GM18909 (cell line): Measurements from ENCODE around the gene ABCG4.
"Not testable (repeated sequence)": the region's sequence is repeated elsewhere in the genome, so short reads cannot be mapped to it uniquely, and the experiment has no call there.

Experiments
- ATAC-seq: cut with Tn5 transposase; IDR thresholded peaks from one replicate; pipeline ENCODE4 v1.9.1; 2021; ENCODE audit warnings: mild to moderate bottlenecking; ENCODE audit not compliant: unreplicated experiment, poor library complexity

ABCG4 gene

DNA sequence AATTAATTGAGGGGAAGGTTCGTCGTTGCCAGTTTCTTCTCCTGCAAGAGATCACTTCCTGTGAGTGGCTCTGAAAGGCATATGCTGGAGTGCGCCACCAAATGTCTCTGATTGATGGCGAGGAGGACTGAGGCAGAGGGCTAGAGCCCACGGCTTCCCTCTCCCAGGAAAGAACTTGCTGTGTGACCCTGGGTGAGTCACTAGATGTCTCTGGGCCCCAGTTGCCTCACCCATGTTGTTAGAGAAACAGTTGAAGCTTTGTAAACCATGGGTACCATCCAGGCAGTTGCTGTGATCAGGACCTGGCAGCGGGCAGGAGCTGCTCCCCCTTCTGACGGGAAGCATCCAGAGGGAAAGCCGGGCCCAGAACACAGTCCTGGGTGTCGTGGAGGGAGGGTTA, 3.2 kb downstream of the ABCG4 start:
- ATAC-seq = no peak

DNA sequence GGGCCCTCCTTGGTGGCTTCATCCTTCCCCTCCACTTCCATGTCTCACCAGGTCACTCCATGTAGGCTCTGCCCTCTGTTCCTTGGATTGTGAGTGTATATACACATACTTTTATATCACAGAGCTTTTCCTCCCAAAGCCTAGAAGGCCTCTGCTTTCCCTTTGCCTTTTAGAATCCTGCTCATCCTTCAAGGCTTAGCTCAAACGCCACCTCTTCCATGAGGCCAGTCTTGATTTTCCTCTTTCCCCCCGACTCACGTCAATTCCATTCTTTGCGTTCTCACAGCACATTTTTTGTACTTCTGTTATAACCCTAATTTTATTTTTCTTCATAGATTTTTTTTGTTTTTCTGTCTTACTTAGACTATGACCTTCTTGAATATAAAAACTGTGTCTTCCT, 3.8 kb downstream of the ABCG4 start:
- ATAC-seq = no peak

DNA sequence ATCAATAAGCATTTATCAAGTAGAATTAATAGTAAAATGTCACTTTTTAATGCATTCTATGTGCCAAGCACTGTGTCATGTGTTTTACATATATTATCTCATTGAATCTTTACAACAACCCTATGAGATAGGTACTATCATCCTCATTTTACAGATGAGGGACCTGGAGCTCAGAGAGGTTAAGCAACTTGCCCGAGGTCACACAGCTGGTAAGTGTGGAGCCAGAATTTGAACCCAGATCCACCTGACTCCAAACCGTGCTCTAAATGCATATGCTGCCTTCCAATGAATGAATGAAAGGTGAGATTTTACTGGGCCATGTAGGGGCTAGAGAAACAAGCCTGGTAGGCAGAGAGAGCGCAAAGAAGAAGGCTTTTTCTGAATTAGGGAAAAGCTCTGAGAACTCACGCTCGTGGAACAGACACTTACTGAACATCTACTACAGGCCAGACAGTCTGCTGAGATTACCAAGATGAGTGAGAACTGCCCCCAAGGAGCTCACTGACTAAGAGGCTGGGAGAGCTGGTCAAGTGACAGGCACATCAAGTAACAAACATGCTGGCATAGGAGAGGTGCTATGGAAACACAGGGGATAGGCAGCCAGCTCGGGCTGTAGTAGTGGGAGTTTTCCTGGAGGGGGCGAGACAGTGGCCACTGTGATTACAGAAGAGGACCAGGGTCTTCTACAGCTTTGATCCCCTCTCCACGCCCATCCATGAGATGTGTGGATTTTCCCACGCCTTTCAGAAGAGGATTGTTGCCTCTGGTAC, 4.4 kb downstream of the ABCG4 start:
- no peak for ATAC-seq

GRCh38 chr11:119154178-119154577, 5.3 kb downstream of the ABCG4 start:
- ATAC-seq = no peak

- no peak for ATAC-seq
These were observed 7.1 kb downstream of the ABCG4 start for GRCh38 chr11:119155733-119156492.

DNA sequence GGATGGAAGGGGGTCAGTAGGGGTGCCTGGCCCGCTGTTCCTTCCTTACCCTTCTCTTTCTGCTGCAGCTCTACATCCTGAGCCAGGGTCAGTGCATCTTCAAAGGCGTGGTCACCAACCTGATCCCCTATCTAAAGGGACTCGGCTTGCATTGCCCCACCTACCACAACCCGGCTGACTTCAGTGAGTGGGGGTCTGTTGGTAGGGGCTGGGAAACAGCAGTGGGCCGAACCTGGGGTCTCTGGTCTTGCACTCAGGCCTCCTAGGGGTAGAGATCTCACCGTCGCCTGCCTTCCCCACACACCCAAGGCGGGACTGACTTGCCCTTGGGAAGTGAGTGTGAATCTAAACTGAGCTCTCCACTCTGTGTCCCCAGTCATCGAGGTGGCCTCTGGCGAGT, 7.6 kb downstream of the ABCG4 start:
- no peak for ATAC-seq

GRCh38 chr11:119157063-119157462, 8.2 kb downstream of the ABCG4 start:
- no peak for ATAC-seq

- ATAC-seq = no peak
These were observed 9.6 kb downstream of the ABCG4 start for GRCh38 chr11:119158467-119158866.

DNA sequence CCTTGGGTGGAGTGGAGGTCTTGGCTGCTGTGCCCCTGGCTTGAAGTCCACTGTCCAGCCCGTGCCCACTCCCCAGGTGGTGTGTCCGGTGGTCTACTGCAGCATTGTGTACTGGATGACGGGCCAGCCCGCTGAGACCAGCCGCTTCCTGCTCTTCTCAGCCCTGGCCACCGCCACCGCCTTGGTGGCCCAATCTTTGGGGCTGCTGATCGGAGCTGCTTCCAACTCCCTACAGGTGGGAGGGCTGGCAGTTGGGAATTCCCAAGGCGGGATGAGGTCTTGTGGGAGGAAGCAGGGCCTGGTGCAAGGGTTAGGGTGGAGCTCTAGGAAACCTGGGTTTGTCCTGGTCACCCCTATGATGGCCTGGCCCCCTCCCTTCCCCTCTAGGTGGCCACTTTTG, 11.3 kb downstream of the ABCG4 start:
- no peak for ATAC-seq

- no peak for ATAC-seq
These were observed 13.0 kb downstream of the ABCG4 start for GRCh38 chr11:119161871-119162270.

DNA sequence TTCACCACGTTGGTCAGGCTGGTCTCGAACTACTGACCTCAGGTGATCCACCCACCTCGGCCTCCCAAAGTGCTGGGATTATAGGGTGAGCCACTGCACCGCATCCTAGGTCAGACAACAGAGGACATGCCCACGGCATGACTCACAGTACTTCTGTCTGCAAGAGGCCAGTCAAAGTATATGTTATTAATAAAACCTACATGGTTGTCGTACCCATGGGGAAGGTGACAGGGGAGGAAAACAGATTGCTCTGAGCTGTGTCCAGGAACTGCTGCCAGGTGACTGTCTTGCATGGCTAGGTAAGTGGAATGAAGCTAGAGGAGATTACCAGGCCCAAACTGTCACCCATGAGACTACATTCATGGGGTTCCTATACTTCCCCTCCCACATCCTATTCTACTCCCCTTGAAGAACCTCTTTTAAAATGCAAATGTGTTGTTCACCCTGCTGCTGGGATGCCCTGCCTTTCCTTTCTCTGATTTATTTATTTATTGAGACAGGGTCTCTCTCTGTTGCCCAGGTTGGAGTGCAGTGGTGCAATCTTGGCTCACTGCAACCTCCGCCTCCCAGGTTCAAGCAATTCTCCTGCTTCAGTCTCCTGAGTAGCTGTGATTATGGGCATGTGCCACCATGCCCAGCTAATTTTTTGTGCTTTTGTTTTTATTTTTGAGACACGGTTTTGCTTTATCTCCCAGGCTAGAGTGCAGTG, 17.7 kb downstream of the ABCG4 start:
- ATAC-seq = no peak

GRCh38 chr11:119167077-119167458, 18.2 kb downstream of the ABCG4 start:
- ATAC-seq = not testable (repeated sequence)

GRCh38 chr11:119167933-119168332, 19.1 kb downstream of the ABCG4 start:
- ATAC-seq = no peak

DNA sequence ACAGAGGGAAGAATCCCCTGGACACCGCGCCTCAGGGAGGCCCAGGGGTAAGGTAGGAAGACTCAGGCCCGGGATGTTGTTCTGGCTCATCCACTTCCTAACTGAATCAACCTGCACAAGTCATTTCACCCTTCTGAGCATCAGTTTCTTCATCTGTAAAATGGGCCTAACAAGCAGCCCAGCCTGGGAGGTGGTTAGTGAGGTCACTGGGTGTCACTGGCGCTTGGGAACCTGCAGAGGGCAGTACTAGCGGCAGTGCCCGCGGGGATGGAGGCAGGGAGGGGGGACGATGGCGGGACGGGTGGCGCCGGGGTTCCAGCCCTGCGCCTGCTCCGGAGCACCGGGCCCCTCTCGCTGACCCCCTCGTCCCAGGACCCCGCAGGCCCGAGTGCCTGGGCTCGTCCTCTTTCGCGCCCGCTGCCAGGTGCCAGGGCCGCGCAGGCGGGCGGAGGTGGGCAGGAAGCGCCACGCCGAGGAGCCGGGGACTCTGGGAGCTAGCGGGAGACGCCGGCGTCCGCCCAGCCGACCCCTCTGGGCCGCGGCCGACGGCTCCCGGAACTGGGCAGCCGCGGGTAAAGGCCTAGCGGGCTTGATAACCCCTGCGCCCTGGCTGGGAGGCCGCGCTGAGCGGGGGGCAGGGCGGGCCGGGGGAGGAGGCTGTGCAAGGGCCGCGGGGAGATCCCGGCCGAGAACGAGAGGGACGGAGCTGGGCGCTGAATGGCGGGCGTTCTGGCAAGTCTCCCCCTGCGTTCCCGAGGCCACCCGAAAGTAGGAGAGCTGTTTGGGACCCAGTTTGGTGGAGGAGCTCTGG, 19.8 kb downstream of the ABCG4 start, which contains the start of gene NLRX1:
Gene NLRX1, plus strand, starts transcription at position 255 of the 811 bp plus-strand sequence. CDS start 2,679 bp downstream, outside the sequence.
- ATAC-seq = peak; percentile 87

DNA sequence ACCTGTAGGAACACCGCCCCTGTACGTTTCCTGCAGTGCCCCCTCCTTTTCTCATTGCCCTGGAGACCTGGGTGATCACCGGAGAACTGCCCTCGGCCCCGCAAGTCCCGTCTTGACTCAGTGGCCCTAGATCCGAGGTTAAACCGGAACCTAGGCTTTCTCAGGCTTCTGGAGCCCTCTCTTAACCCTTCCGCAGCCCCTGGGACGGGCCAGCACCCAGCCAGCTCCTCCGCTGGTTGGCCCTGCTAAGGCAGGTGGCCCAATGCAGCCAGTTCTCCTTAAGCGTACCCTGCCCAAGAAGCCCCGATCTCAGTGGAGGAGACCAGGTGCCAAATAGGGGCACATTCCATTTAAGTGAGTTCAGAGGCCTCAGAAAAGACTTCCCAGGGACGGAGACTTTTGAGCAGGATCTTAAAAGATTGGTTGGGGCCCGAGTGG, 20.4 kb downstream of the ABCG4 start:
- peak; percentile 29 for ATAC-seq

DNA sequence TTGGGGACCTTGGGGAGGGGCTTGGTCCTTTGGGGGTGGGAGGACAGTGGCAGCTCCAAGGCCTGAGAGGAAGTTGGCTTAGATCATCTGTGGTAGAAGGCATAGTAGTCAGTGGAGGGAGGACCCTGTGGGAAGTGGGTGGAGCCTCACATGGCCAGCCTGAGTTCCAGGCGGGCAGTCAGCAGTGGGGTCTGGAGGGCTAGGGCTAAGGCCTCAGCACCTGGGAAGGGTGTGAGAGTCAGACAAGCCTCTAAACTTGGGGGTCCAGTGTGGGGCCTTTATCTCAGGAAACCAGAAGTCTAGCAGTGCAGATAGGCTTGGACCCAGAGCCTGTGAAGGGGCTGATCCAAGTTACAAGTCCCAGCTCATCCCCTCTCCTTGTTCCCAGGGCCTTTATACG, 23.7 kb downstream of the ABCG4 start:
- no peak for ATAC-seq

GRCh38 chr11:119173453-119173852, 24.6 kb downstream of the ABCG4 start:
- ATAC-seq = no peak

DNA sequence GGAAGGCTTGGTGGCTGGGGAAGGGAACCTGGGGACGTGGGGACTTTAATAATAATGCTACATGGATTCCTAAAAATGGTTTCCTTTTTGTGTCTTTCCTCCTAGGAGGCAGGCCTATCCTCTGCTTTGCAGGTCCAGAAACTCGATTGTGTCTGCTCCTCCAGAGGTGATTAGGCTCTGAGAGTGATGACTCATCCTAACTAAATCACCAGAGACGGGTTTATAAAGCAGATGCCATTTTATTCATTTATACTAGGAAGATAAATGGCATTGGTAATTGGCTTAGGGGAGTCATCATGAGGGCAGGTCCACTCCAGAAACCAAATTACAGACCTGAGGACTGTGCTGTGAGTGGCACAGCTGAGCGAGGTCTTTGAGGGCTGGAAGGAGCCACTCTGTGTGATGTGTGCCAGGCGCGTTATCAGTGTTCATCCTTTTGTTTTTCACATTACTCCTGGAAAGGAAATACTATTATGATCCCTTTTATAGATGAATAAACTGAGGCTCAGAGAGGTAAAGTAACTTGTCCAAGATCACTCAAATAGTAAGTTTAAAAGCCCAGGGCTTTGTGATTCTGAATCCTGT, 26.7 kb downstream of the ABCG4 start:
- ATAC-seq = no peak

- no peak for ATAC-seq
These were observed 29.4 kb downstream of the ABCG4 start for GRCh38 chr11:119178166-119178680.

GRCh38 chr11:119179342-119179741, 30.5 kb downstream of the ABCG4 start:
- ATAC-seq = no peak
